Activated CD8-positive, alpha-beta memory T cell treated with anti-CD3 and anti-CD28 coated beads, Interleukin-2, amount 50 U/mL, for 1 hour (primary cell): ENCODE results near the gene PPARA.

ENCODE experiments used
- DNase-seq: peaks from one replicate; pipeline ENCODE4 v3.0.0-alpha.2; 2020; ENCODE audit errors: extremely low read depth

PPARA gene

DNA sequence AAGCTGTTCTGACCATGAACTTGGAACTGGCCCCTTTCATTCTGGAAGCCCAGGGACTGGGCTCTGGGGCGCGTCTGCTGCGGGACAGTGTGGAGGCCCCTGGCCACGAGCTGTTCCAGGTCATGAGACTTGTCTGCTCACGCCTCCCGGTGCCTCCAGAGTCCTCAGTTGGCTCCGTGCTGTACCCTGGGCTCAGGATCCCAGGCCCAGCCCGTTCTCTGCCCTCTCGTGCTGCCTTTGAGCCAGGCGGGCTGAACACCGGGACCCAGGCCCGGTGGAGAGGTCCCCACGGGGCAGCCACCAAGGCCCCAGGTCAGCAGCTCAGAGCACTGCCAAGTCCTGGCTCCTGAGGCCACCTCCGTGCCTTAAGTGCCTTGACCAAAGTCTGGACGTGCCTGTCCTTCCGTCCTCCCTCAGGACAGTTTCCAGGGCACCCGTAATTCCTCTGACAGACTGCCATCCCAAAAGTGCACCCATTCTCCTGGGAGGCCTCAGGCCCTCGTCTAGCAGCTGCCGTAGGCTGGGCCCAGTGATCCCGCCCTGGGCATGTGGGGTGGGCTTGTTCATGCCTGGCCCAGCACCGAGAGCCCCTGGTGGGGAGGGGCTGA lies 36.3 kb upstream of the PPARA start:
- DNase-seq: no peak

DNA sequence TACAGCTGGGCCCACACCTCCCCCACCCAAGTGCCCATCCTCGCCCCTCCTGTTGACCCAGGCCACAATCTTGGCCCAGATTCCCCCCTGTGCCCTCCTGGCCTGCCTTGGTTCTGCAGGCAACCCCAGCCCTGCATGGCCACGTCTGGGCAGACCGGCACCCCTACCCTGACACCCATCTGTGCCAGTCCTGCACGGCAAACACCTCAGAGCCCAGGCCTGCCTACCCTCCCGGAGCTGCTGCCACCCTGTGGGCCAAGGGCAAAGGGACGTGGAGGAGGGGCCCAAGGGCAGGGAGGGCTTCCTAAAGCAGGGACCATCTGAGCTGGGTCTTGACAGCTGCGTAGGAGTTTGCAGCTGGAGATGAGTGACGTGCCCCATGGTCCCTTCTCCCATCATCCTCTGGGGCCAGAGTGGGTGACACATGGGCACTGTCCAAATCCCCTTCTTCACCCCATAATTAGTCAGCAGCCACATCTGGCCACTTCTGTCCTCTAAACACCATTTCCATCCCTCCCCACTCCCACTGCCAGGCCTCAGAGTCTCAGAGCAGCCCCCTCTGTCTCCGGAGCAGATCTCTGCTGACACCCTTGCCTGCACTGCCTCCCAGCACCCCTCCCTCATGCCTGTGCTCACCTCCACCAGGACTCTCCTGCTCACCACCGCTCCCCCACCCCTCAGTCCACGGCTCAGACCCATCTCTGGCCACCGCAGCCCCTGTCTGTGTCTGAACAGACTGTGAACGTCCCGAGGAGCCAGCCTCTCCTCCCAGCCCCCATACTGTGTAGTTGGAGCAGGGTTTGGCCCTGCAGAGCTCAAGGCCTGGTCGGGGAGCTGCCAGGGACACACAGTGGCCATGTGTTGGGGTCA lies 35.6 kb upstream of the PPARA start:
- DNase-seq: no peak

DNA sequence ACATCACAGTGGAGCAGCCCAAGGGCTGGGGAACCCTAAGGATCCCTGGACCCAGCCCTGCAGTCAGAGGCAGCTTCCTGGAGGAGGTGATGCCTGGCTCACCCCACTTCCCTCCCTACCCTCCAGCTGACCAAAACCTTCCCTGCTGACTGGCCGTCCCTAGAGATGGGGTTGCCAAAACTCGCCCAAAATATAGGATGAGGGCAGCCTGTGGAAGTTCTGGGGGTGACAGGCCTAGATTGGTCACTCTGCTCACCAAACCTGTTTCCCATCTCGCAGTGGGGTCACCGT lies 35.0 kb upstream of the PPARA start:
- DNase-seq: no peak

DNA sequence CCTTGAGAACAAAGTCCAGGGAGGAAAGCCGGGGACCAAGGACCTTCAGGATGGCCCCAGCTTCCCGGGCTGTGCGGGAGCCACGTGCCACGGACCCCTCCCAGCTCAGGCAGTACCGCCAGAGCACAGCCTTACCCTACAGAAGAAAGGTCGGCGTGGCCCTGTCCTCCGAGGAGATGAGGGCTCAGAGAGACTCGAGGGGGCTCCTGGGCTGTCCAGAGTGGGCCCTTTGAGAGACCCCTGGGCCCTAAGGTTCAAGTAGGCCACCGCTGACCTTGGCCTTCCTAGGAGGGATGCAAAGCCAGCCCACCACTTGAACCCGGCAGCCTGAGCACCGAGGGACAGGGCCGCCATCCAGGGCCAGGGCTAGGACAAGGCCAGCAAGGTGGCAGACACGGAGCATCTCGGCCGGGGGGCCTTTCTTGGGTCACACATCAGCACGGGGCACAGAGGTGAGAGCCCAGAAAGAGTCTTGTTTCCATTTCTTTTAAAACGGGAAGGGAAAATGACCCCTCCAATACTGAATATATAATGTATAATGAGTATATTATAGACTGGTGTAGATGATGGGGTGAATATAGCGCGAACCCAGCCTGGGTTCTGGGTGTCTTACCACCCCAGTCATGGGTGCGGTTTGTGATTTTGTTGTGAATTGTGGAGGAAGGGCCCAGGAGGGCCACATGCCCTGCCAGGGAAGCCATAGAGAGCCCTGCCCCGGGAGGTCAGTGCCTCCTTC lies 34.4 kb upstream of the PPARA start:
- DNase-seq: no peak

DNA sequence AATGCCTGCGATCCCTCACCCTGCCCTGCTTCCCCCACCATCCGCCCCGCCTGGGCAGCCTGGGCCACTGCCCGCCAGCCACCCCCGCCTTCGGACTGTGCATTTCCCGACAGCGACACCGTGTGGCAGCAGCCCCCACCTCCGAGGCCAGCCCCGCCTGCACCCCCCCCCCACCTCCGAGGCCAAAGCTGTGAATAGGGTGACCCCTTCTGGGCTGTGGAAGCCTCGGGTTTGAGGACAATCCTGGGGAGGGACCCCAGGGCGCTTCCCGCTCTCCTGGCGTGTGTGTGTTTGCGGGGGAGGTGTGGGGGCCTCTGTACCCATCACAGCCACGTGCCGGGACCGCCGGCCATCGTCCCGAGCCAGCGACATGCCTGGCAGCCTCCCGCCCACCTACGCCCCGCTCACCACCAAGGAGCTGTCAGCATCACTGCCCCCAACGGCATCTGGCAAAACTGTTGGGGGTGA lies 33.8 kb upstream of the PPARA start:
- DNase-seq: peak; percentile 52

DNA sequence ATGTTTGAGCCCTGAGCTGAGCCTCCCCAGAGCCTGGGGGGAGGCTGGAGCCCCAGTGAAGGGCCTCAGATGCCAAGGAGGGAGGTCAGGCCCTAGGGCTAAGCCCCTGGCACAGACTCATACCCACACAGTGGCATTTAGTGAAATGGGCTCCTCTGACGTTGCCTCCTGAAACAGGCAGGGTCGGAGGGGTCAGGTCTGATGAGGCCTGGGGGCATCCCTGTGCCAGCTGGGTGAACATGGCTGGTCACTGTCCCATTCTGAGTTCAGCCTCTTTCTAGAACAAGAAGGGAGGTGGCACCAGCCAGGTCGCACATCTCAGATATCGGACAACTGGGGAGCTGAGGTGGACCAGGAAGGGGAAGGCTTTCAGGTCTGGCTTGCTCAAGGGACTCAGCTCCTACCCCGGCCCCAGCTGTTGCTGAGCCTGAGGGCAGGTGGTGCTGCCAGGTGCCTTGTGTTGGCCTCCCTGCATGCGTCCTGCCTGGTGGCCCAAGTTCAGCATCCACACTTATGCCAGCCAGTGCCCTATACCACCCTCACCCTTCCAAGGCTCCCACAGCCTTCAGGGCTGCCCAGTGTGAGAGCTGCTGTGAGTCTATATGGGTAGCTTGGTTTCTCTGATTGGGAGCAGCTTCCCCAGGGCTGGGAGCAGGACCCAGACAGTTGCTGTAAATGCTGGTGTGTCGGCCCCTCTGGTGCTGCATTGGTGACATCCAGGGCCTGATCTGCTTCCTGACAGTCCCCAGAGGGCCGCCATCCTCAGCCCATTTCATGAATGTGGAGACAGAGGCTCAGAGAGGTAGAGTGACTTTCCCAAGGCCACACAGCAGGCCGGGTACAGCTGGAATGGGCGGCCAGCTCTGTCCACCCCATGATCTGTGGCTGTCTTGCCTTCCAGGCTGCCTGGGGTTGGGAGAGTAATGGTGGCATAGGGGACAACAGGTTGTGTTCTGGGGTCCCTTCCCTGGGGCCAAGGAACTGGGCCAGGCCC lies 32.8 kb upstream of the PPARA start:
- no peak for DNase-seq

DNA sequence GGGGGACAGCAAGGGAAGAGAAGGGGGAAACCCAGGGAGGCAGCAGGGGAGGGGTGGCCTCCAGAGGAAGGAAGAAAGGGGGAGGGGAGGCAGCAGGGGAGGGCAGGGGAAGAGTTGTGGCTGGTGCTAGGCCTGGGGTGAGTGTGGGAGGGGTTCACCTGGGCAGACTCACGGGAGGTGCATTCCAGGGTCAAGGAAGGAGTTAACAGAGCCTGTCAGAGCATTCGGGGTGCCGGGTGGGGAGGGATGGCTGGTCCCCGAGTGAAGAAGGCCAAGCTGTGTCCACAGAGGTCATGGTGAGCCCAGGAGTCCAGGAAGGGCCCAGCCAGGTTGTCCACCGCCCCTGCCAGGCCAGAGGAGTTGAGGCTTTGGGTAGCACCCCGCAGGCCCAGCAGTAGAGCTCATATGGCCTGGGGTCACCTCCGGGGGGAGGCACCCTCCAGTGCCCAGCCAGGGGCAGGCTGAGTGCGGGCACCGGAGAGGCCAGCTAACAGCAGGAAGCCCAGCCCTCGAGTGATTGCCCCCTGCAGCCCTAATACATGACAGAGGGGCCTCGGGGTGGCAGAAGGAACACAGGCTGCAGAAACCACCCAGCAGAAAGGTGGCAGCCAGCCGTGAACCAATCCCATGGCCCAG lies 31.1 kb upstream of the PPARA start:
- DNase-seq: no peak

DNA sequence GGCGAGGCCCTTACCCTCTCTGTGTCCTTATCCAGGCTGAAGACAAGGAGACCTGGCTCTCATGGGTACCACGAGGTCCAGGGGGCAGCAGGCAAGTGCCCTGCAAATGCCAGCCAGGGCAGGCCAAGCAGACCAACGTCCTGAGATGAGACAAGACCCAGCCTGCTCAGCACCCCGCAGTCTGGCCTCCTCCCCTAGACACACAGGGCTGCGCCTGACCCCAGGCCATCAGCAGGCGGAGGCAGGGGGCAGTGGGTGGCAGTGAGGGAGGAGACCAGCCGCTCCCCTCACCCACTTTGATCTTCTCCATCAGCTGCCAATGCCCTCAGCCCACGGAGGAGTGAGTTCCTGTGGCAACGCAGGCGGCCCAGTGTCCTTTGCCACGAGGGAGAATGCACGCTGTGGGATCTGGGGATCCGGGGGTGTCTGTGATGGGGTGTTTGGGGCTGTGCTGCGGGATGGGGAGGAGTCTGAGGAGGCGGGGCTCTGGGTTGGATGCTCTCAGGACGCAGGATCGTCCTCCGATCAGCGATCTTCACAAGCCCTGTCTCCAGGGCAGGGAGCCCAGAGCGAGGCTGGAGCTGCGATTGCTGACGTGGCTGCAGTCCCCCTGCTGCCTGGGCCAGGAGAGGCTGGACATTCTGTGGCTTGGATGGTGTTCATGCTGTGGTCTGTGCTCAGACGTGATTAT lies 30.5 kb upstream of the PPARA start:
- no peak for DNase-seq

DNA sequence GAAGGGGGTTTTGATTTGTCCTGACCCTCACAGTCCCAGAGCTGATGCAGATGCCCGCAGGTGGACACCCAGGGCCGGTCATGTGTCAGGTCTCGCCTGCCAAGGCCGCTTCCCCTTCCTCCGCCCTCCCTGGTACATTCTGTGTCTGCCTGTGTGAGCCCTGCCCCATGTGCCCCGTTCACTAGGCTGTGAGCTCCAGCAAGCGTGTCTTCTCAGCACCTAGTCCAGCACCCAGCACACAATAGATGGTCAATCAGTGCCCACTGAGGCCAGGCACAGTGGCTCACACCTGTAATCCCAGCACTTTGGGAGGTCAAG lies 29.9 kb upstream of the PPARA start:
- DNase-seq: no peak

DNA sequence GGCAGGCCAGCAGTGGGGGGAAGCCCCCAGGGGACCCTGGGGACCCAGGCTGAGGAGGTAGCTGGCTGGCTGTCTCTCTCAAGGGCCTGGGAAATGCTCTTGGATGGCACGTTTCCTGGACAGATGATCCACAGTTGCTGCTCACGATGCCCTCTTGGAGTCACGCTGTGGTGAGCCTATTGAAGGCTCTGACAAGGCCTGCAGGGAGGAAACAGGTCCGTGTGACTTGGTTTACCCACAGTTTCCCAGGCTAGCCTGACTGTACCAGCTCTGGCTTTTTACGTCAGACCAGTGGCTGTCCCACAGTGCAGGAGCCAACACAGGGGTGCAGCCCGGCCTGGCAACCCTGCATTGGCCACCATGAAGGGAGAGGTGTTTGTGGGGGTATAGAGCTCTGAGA lies 29.2 kb upstream of the PPARA start:
- DNase-seq: no peak

DNA sequence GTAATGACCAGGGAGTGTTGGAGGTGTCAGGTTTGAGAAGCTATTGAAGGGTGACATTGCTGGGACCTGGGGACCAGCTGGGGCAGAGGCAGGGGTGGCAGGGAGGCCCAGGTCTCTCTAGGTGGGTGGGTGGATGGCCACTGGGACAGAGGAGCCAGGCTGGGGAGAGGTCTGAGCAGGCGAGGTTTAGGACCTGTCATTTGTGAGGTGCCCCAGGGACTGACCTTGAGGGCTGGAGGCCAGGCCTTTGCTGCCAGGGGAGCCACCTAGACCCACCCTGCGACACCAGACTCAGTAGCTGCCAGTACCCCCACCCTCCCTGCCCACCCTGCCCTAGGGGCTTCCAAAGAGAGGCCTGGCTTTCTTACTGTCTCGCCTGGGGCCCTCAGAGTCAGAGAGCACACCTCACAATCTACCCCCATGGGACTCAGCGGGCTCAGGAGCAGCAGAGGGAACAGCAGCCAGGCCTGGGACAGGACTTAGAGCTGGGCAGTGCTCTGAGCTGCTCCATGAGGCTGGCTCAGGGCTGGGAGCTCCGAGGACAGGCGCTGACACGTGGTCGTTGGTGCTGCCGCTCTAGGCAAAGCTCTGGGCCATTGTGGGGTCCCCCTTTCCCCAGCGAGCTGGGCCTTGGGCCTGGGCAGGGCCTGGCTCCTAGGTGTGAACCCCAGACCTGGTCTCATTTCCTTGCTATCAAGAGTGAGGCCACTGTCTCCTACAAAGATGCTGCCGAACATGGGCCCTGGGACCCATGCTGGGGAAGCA lies 28.6 kb upstream of the PPARA start:
- DNase-seq: no peak

DNA sequence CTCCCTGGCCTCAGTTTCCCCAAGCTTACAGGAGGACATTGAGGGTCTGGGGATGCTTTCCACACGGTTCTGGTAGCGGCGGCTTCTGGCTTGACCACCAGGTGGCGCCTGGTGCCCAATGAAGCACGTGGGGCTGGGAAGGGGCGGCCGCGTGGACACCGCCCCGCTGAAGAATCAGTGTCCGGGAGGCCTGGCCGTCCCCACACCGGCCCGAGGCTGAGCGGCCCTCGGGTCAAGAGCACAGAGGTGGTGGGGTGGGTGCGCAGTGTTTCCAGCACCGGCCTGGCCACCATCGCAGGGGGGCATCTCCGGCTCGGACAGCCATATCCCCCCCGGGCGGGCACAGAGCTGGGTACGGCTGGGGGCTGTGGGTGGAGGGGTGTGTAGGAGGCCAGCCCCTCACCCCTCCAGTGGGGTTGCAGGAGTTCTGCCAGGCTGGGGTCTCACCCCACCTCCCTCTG lies 27.8 kb upstream of the PPARA start:
- DNase-seq: no peak

DNA sequence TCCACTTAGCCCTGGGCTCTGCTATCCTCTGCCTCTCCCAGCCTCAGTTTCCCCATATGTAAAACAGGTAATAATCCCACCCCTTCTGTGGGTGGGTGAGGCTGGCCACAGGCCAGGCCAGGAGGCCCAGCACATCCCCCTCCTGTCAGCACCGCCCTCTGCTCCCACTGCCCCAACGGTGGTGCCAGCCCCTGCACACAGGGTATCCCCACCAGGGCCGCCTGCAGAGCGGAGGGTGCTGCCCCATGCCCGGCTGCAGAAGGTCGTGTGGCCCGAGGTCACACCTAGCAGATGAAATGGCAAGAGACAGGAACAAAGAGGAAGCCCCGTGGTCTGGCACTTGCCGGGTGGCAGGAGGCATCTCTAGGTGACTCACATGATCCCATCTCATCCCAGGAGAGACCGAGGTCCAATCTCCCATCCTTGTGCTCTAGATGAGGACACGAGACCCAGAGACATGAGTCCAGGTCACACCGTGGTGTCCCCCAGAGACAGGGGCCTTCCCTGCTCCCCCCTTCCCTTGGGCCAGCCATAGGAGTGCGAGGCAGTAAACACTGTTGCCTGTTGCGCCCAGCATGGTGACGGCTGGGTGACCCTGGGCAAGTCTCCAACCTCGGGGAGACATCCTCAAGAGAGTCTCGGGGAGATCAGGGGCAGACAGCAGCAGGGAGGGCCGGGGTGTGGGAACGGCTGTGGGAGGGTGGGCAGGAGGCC lies 27.2 kb upstream of the PPARA start:
- no peak for DNase-seq

DNA sequence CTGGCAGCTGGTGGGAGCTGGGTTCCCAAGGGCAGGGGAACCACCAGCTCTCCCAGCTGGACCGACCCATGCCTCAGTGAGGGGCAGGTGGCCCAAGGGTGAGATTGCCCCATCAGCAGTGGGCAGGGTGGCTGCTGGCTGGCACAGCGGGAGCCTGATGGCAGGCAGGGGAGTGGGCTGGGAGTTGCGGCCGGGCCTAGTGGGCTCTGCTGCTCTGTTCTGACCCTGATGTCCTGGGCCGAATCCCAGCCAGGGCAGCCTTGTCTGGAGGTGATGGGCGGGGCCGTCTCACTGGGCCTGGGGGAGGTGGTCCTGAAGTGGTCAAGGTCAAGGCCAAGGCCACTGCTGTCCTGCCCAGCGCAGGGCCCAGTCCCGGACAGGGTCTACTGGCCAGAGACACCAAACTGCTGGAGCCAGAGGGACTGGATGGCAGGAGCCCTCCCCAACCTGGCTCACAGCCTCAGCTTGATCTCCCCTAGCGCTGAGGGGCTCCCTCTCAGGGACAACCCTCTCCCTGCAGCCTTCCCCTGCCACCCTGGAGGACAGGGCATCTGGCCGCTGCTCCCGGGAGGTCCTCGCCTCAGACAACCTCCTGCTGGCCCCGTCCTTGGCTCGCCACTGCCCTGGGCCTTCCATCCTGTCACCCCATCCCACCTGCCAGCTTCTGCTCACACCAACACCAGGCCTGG lies 26.5 kb upstream of the PPARA start:
- DNase-seq: no peak

DNA sequence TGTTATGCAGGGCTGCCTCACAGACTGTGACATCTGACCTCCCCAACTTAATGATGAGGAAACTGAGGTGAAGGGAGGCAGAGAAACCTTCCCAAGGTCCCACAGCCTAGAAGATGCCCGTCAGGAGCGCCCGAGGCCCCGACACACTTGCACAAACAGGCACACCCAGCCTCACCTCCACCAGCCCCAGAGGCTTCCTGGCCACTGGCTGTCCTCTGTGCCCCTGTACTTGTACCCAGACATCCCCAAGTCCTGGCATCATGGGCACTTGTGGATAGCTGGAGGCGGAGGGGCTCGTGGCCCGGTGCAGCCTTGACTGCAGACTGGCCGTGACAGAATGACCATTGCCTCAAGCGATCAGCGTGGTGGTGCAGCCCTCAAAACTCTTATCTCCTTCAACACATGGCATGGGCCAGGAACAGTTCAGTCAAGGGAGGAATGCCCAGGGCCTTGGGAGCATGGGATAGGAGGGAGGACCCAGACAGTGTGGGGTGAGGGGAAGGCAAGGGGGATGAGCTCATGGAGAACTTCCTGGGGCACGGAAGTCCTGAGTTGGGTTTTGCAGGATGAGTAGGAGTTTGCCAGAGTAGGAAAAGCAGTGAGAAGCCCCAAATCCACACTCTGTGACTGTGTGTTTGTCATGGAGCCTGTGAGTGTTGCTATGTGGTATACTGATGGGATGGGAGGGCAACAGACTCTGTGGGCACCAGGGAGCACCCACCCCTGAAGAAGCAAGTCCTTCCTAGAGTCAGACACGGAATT lies 25.8 kb upstream of the PPARA start:
- DNase-seq: no peak

DNA sequence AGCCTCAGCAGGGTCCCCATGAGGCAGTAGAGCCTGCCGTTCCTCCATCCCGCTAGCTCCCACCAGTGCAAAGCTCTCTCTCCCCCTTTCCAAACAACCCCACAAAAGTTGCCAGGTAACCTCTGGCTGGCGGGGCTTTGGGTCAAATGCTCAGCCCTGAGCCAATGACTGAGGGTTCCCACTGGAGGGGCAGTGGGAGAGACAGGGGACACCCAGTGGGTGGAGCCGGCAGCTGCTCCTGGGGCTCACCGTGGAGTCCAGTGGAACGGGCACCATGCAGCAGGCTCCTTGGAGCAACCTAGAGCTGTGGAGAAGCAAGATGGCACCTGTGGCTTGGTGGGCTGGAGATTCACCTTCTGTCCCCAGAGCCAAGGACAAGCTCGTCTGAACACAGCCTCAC lies 25.0 kb upstream of the PPARA start:
- DNase-seq: no peak

DNA sequence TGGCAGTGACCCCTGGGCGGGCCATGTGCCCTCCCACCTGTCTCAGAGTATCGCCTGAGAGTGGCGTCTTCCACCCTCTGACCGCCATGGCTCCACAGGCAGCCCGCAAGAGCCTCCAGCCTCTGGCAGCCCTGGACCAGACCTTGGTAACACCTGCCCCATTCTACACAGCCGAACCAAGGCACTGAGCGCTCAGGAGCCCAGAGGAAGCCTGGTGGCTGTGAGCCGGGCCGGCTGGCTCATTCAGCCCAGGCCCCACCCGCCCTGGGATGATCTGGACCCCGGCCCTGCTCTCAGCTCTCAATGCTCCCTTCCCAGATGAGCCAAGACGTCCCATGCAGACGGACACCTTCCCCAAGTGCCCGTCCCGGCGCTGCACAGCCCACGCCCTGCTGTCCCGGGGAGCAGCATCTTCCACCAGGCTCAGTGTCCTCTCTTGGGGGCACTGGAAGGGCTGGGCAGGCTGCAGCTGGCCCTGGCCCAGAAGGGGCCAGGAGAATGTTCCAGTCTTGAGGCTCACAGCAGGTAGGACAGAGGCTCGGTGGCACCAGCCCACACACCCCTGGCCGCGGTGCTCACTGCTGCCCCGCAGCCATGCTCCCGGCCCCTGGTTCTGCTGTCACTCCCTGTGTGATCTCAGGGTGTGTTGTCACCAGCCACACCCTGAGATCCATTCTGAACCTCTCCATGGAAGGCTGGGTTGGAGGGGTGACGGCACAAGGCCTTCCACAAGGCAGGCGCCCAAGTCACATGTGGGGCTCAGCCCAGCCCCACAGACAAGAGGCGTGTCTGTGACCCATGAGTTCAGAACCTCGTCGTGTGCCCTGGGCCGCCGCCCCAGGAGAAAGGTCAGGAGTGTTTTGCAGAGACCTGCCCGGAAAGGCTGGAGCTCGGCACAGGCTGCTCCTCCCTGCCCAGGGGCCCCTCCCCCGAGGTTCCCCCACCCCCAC lies 24.2 kb upstream of the PPARA start:
- DNase-seq: no peak
